ENCODE data around the gene TOP2A.

- TF ChIP-seq POLR2A (IDR thresholded peaks at IDR 0.05) (no peak), CTCF (IDR thresholded peaks at IDR 0.05) (no peak)
These were observed 12.9 kb upstream of the TOP2A start for GRCh38 chr17:40430272-40431230.
